Body of pancreas (tissue), 4 donors: ENCODE measurements around the gene DPH6. TPM values are rescaled to one million over a fixed set of nuclear protein-coding genes. Genes with fewer than 3 reads are reported as not detected.

Experiments
- ATAC-seq: fragments of 150-250 bp; one replicate; pipeline ENCODE4 v1.9.1; 2016
- DNase-seq, 4 donors: peaks; one replicate each; pipeline ENCODE4 v3.0.0-alpha.2; 2019
- H3K27ac ChIP-seq, 4 donors: fragments of 200-600 bp; sonication (generic); 1 replicate in 3 of 4; 2 replicates in 1 of 4; pipeline versions ENCODE4 v1.5.1 to v1.6.1; 2016 to 2019; ENCODE audit warnings: mild to moderate bottlenecking in 1 of 4, mixed read lengths in 1 of 4, moderate library complexity in 1 of 4
- H3K27me3 ChIP-seq, 2 donors: fragments of 200-600 bp; sonication (generic); one replicate each; pipeline ENCODE4 v1.6.0; 2016; ENCODE audit warnings: mild to moderate bottlenecking in 1 of 2
- H3K36me3 ChIP-seq, 2 donors: fragments of 200-600 bp; sonication (generic); replicated peaks in 1 of 2; 2 replicates each; pipeline ENCODE4 v1.5.1; 2016; ENCODE audit warnings: low read depth in 2 of 2; ENCODE audit not compliant: insufficient read depth in 1 of 2
- H3K4me1 ChIP-seq: fragments of 200-600 bp; sonication (generic); one replicate; pipeline ENCODE4 v1.6.0; 2016
- H3K4me3 ChIP-seq, 2 donors: fragments of 200-600 bp; sonication (generic); 1 replicate in 1 of 2; 2 replicates in 1 of 2; pipeline ENCODE4 v1.5.1; 2016 to 2019
- H3K9me3 ChIP-seq, 3 donors: fragments of 200-600 bp; sonication (generic); 1 replicate in 2 of 3; 2 replicates in 1 of 3; pipeline ENCODE4 v1.5.1; 2016
- CTCF ChIP-seq, 7 experiments: fragments of 450-650 bp in 4 of 7; fragments of 200-600 bp in 3 of 7; sonication (generic) in 3 of 7; IDR thresholded peaks; one replicate each; pipeline ENCODE4 v1.5.1; 2016 to 2019; ENCODE audit warnings: antibody characterized with exemption in 7 of 7
- POLR2A ChIP-seq, 3 donors: fragments of 450-650 bp; IDR thresholded peaks; one replicate each; pipeline ENCODE4 v1.6.1; 2016; ENCODE audit warnings: antibody characterized with exemption in 3 of 3, mild to moderate bottlenecking in 2 of 3
- WGBS, 2 donors: methylation state at CpG; one replicate each; pipeline ENCODE4 v1.1.5; 2017; 5-methylcytosine and 5-hydroxymethylcytosine counted together
- intact Hi-C: fragments of 100-400 bp; cut with DNase I; formaldehyde crosslinking; loops from one replicate; pipeline ENCODE4 v1.15.1; 2023
- total RNA-seq, 2 donors: library from RNA; depleted of rRNA; stranded (reverse); fragments of >200 nt; gene quantifications; one replicate each; pipeline ENCODE4 v1.1.0, GENCODE V29; 2016

Gene DPH6
- total RNA-seq, 2 donors from 2014 or later: 10.9 to 18.9 TPM

- WGBS, 2 donors: 12 to 13% methylated on average over 2 of the region's 2 CpGs
- Histone ChIP-seq H3K36me3 (no peaks in the 10 kb centered on the region), H3K4me1 (peaks cover 32% of the 10 kb centered on the region), H3K27ac (peak overlapping the region in 2 of 4 donors; percentile 12 to 52), H3K27me3 (no peaks in the 10 kb centered on the region), H3K4me3 (no peak overlapping the region), H3K9me3 (no peaks in the 10 kb centered on the region)
- intact Hi-C loops: no loop called here
- ATAC-seq (peak; percentile 21), DNase-seq (no peak)
- no peak for TF ChIP-seq POLR2A (IDR thresholded peaks at IDR 0.05)
- TF ChIP-seq CTCF (IDR thresholded peaks at IDR 0.05): no peak
Measured at GRCh38 chr15:35535365-35535916, 10.5 kb downstream of the DPH6 start.

GRCh38 chr15:35533130-35534110 is 12.5 kb downstream of the DPH6 start:
- intact Hi-C loops: no loop called here
- no peak overlapping the region for H3K27ac ChIP-seq
- no peaks in the 10 kb centered on the region for H3K27me3 ChIP-seq
- peaks cover 0 to 3% (median 0%) of the 10 kb centered on the region in 3 donors for H3K9me3 ChIP-seq
- ATAC-seq: no peak
- DNase-seq: no peak
- no peak overlapping the region for H3K4me3 ChIP-seq
- H3K4me1 ChIP-seq: peaks cover 37% of the 10 kb centered on the region
- H3K36me3 ChIP-seq: no peaks in the 10 kb centered on the region
- TF ChIP-seq POLR2A (IDR thresholded peaks at IDR 0.05) (no peak), CTCF (IDR thresholded peaks at IDR 0.05) (no peak)
- 92 to 95% methylated on average over 2 of the region's 2 CpGs for WGBS, 2 donors

GRCh38 chr15:35530698-35531097 is 15.3 kb downstream of the DPH6 start:
- Histone ChIP-seq H3K9me3 (peaks cover 0 to 3% (median 0%) of the 10 kb centered on the region in 3 donors), H3K27ac (peak overlapping the region in 1 of 4 donors; percentile 3), H3K4me3 (no peak overlapping the region), H3K27me3 (no peaks in the 10 kb centered on the region), H3K4me1 (peaks cover 32% of the 10 kb centered on the region), H3K36me3 (no peaks in the 10 kb centered on the region)
- TF ChIP-seq CTCF (IDR thresholded peaks at IDR 0.05) (no peak), POLR2A (IDR thresholded peaks at IDR 0.05) (no peak)
- intact Hi-C loops: no loop called here
- 28 to 37% methylated on average over 2 of the region's 2 CpGs for WGBS, 2 donors
- ATAC-seq (peak; percentile 81), DNase-seq (peak in 3 of 4 donors; percentile 40 to 63 (median 47))

GRCh38 chr15:35529784-35530183 is 16.2 kb downstream of the DPH6 start:
- no peak for TF ChIP-seq POLR2A (IDR thresholded peaks at IDR 0.05)
- no peak for TF ChIP-seq CTCF (IDR thresholded peaks at IDR 0.05)
- intact Hi-C loops: no loop called here
- ATAC-seq (no peak), DNase-seq (no peak)
- peaks cover 0 to 3% (median 0%) of the 10 kb centered on the region in 3 donors for H3K9me3 ChIP-seq
- peaks cover 22% of the 10 kb centered on the region for H3K4me1 ChIP-seq
- WGBS, 2 donors: 80 to 89% methylated on average over 2 of the region's 2 CpGs
- no peaks in the 10 kb centered on the region for H3K36me3 ChIP-seq
- H3K27me3 ChIP-seq: no peaks in the 10 kb centered on the region
- no peak overlapping the region for H3K27ac ChIP-seq
- no peak overlapping the region for H3K4me3 ChIP-seq
